ENCODE measurements around the gene CHN1. TPM values are rescaled to one million over a fixed set of nuclear protein-coding genes. Genes with fewer than 3 reads are reported as not detected.

The CHN1 gene
- total RNA-seq, 4 donors from 2014 or later, result 0.30 to 5.8 (median 3.6) TPM

GRCh38 chr2:174965551-174965950 is 39.6 kb downstream of the CHN1 start:
- WGBS, 2 donors, result 72 to 79% methylated on average over 3 of the region's 3 CpGs
- intact Hi-C loops (cut with DNase I), result no loop called here
- Histone ChIP-seq H3K4me3 (no peak overlapping the region), H3K4me1 (peaks cover 0 to 17% (median 3%) of the 10 kb centered on the region in 3 donors), H3K9me3 (no peaks in the 10 kb centered on the region), H3K36me3 (no peaks in the 10 kb centered on the region), H3K27me3 (no peaks in the 10 kb centered on the region), H3K27ac (peak overlapping the region in 2 of 4 donors; percentile 26 to 42)
- no peak for DNase-seq
- TF ChIP-seq POLR2A (IDR thresholded peaks at IDR 0.05), result no peak
- no peak for TF ChIP-seq CTCF (IDR thresholded peaks at IDR 0.05)

GRCh38 chr2:174964404-174964803 is 40.8 kb downstream of the CHN1 start:
- no peaks in the 10 kb centered on the region for H3K9me3 ChIP-seq
- TF ChIP-seq POLR2A (IDR thresholded peaks at IDR 0.05) (no peak), CTCF (IDR thresholded peaks at IDR 0.05) (no peak)
- H3K36me3 ChIP-seq, result no peaks in the 10 kb centered on the region
- no peaks in the 10 kb centered on the region for H3K27me3 ChIP-seq
- H3K4me1 ChIP-seq, result peaks cover 0 to 27% (median 3%) of the 10 kb centered on the region in 3 donors
- intact Hi-C loops (cut with DNase I), result no loop called here
- no peak for DNase-seq
- 86 to 91% methylated on average over 2 of the region's 2 CpGs for WGBS, 2 donors
- H3K27ac ChIP-seq, result no peak overlapping the region
- no peak overlapping the region for H3K4me3 ChIP-seq

GRCh38 chr2:174963437-174964400 is 41.5 kb downstream of the CHN1 start:
- no peak for TF ChIP-seq POLR2A (IDR thresholded peaks at IDR 0.05)
- TF ChIP-seq CTCF (IDR thresholded peaks at IDR 0.05), result no peak
- H3K27me3 ChIP-seq, result no peaks in the 10 kb centered on the region
- DNase-seq, result no peak
- no peaks in the 10 kb centered on the region for H3K9me3 ChIP-seq
- intact Hi-C loops (cut with DNase I), result no loop called here
- no peak overlapping the region for H3K27ac ChIP-seq
- no peaks in the 10 kb centered on the region for H3K36me3 ChIP-seq
- no peak overlapping the region for H3K4me3 ChIP-seq
- H3K4me1 ChIP-seq, result peaks cover 0 to 28% (median 3%) of the 10 kb centered on the region in 3 donors
- WGBS, 2 donors, result 79 to 81% methylated on average over 7 of the region's 7 CpGs

GRCh38 chr2:174959787-174960186 is 45.4 kb downstream of the CHN1 start:
- 48 to 83% methylated on average over 2 of the region's 2 CpGs for WGBS, 2 donors
- Histone ChIP-seq H3K27ac (peak overlapping the region in 1 of 4 donors; percentile 3), H3K9me3 (no peaks in the 10 kb centered on the region), H3K27me3 (no peaks in the 10 kb centered on the region), H3K36me3 (no peaks in the 10 kb centered on the region), H3K4me3 (no peak overlapping the region), H3K4me1 (peaks cover 0 to 12% (median 0%) of the 10 kb centered on the region in 3 donors)
- TF ChIP-seq CTCF (IDR thresholded peaks at IDR 0.05), result no peak
- TF ChIP-seq POLR2A (IDR thresholded peaks at IDR 0.05), result no peak
- DNase-seq, result no peak
- intact Hi-C loops (cut with DNase I), result no loop called here

- no peak for DNase-seq
- Histone ChIP-seq H3K36me3 (no peaks in the 10 kb centered on the region), H3K4me3 (no peak overlapping the region), H3K27ac (no peak overlapping the region), H3K27me3 (no peaks in the 10 kb centered on the region), H3K9me3 (no peaks in the 10 kb centered on the region), H3K4me1 (peaks cover 0 to 12% (median 0%) of the 10 kb centered on the region in 3 donors)
- intact Hi-C loops (cut with DNase I), result no loop called here
- WGBS, 2 donors, result 70 to 79% methylated on average over 5 of the region's 5 CpGs
- no peak for TF ChIP-seq POLR2A (IDR thresholded peaks at IDR 0.05)
- no peak for TF ChIP-seq CTCF (IDR thresholded peaks at IDR 0.05)
These were observed 48.1 kb downstream of the CHN1 start for GRCh38 chr2:174957050-174957449.

Data from esophagus squamous epithelium (tissue), 5 donors.